HG03521 (cell line): ENCODE data around the gene POU3F3.

Source experiments
- ATAC-seq: cut with Tn5 transposase; IDR thresholded peaks from one replicate; pipeline ENCODE4 v1.9.1; 2021; ENCODE audit warnings: mild to moderate bottlenecking, moderate library complexity; ENCODE audit not compliant: unreplicated experiment

Gene POU3F3

GRCh38 chr2:104846786-104847585 is 6.9 kb upstream of the POU3F3 start:
- ATAC-seq: no peak

DNA sequence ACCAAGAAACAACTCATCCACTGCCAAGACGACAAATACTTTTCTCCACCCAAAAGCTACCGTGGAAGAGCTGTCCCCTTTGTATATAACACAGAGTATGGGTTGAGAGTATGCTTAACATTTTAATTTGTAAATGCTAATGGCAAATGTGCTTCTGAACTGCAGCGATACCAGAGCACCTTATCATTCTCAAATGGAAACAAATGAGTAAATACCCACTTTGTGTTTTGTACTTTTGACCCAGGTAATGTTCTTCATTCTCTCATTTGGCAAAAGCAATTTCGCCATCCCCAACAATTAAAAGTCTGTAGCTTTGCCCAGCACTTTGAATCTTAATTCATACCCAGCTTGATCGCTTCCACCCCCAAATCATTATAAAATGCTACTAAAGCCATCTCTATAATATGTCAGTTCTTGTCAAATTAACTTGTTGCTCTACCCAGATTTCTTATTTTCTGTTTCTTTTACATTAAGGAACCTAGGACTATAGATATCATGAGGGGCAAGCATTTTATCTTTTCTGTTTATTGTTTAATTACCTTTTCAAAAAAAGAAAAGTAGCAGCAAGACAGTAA is 6.2 kb upstream of the POU3F3 start:
- no peak for ATAC-seq

DNA sequence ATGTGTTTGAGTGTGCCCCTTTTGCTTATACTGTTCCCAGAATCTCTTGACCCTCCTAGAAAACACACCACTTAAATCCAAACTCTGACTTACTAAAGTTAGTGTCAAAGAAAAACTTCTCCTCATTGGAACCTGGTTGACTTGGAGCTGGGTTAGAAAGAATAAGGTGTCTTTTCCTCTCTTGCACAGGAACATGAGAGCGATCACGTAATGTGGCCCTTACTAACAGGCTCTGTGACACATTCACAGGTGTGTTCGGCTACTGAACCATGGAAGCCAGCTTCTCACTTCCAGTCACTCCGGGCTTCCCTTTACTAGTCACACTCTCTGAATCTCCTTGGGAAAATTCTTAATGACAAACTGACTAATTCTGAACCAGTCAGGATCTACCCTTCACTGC is 5.4 kb upstream of the POU3F3 start:
- ATAC-seq: no peak

DNA sequence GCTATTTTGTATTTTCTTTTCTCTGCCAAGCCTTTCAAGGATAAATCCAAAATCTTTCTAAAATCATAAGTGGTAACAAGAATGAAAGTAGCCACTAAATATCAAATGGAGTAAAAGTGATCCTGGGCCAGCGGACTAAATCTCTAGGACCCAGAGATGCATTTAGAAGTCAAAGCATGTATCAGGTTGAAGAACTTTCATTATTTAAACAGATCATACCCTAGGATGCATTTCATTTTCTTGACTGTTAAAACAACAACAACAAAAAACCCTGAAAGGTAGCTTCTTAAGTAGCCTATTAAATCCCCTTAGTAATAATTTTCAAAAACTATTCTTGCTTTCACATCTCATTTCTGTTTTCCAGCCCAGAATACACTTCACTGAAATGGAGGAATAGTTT is 4.8 kb upstream of the POU3F3 start:
- ATAC-seq: no peak

- ATAC-seq: no peak
Observed at GRCh38 chr2:104849618-104850141, 4.2 kb upstream of the POU3F3 start.

GRCh38 chr2:104850361-104851290 is 3.3 kb upstream of the POU3F3 start:
- ATAC-seq: no peak

DNA sequence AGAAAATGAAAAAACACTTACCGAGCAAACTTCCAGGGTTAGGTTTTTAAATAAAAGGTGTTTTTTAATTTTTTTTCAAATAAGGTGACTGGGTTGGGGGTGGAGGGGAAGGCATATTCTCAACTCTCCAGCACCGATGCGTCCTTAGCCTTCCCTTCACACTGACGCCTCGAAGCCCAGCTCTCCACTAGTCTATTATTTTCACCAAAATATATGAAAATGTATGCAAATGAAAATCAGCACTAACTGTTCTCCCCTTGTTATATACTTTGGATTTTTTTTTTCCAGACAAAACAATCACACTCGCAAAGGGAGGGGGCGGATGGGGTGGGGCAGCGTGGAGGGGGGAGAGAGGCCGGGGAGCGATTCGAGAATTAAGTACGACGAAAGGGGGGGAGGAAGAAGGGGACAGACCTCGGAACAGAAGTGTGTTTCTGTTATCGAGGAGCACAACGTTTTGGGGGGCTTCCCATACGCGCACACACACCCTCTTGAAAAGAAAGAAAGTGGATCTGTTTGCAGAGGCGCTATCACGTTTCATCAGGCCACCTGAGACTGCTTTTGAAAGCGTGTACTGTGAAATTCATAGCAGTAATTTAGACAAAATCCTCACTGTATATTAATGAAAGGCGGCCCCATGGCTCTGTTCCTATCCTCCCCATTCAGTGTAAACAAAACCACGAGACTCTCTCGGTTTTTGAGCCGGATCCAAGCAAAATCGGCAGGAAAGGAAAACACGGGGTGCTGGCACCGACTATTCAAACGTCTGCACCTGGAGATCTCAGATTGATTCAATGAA is 2.4 kb upstream of the POU3F3 start:
- ATAC-seq: no peak

DNA sequence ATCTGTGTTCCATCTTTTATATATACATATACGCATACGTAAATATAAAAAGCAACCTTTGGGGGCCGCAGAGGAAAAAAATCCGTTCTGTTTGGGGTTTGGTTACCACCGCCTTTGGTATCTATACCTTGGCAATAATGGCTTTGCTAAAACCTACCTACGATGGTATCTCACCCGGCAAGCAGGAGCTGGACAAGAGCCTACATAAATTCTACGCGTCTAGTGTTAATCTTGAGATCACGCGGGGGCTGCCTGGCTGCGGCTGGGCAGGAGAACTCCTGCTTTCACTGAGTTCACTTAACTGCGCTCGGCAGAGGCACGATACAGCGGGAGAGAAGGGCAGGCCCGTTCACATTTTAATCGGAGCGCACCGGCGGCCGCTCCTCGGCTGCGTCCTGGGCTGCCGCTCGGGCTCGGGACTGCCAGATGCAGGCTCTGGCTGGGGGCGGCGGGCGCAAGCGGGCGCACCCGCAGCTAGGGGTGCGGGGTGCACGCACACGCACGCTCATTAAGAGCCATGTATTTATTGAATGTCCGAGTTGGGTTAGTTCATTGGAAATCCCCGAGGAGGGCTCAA is 1.7 kb upstream of the POU3F3 start:
- ATAC-seq: no peak

DNA sequence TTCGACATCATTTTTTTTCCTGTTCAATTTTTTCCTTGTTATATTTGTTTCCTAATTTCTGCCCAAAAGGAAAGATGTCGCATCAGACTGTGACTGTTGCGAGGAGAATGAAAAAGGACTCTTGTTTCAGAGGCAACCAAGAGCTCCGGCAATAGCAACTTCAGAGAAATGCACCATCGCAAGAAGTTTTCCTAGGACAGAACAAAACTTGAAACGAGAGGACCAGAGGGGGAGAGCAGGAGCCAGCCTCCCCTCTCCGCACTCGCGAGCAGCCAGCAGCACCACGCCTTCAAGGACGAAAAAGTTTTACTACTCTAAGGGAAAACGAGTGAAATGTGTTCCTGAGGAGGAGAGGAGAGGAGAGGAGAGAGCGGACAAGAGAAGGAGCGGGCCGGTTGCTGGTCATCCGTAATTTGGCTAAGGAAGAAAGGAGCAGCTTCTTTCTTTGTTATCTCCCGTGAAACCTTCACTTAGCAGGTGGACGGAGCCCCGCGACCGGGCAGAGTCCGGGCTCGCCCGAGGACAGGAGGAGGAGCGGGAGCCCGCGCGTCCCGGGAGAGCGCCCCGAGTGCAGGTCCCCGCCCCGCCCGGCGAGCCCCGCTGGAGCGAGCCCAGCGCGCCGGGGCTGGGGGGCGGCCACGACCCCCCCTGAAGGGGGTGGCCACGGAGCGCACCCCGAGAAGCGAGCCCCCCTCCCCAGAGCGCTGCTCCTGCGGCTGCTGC is 744 bp downstream of the POU3F3 start:
- no peak for ATAC-seq

- ATAC-seq: no peak
Observed at GRCh38 chr2:104855221-104856085, 1.5 kb downstream of the POU3F3 start.

DNA sequence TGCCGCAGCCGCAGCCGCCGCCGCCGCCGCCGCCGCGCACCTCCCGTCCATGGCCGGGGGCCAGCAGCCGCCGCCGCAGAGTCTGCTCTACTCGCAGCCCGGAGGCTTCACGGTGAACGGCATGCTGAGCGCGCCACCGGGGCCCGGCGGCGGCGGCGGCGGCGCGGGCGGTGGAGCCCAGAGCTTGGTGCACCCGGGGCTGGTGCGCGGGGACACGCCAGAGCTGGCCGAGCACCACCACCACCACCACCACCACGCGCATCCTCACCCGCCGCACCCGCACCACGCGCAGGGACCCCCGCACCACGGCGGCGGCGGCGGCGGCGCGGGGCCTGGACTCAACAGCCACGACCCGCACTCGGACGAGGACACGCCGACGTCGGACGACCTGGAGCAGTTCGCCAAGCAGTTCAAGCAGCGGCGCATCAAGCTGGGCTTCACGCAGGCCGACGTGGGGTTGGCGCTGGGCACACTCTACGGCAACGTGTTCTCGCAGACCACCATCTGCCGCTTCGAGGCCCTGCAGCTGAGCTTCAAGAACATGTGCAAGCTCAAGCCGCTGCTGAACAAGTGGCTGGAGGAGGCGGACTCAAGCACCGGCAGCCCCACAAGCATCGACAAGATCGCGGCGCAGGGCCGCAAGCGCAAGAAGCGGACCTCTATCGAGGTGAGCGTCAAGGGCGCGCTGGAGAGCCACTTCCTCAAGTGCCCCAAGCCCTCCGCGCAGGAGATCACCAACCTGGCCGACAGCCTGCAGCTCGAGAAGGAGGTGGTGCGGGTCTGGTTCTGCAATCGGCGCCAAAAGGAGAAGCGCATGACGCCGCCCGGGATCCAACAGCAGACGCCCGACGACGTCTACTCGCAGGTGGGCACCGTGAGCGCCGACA is 2.4 kb downstream of the POU3F3 start:
- ATAC-seq: no peak

GRCh38 chr2:104856973-104857261 is 3.0 kb downstream of the POU3F3 start:
- no peak for ATAC-seq

GRCh38 chr2:104857262-104858005 is 3.5 kb downstream of the POU3F3 start:
- no peak for ATAC-seq

DNA sequence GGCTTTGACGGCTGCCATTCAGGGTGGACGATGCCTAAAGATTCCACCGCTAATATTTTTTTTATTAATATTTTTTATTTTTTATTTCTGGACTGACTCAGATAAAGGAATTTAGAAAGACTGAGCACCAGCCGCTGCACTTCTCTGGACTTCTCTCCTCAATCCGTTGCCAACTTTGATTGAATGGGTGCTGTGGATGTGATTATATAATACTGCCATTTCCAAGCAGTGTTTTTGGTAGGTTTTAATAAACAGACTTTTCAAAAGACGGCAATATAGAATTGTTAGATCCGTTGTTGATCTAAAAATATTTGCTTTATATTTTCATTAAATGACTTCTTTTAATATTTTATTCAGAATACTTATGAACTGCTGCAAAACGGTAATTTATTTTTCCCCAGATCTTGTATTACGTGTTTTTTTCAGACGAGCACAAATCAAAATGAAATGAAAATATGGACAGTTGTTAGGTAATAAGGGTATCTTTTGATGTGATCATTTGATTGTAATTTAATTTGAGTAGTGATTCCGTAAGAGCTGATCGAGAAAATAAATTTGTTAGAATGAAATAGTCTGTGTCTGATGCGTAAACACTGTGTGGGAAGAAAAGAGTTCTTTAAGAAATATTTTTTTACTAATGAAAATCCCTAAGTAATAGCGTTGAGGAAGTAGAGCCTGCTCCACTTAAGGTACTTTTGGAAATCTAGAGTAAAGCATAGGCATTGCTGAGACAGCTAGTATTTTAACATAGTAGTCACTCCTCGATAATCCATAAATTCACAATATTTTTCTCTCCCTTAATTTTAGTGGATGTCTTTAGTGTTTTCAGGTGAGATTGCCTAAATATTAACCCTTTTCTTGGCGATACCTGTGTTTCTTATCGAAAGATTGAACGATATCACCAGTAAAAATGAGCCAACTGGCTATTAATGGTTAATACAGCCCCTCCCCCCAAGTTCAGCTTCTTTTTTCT is 4.4 kb downstream of the POU3F3 start:
- ATAC-seq: no peak

DNA sequence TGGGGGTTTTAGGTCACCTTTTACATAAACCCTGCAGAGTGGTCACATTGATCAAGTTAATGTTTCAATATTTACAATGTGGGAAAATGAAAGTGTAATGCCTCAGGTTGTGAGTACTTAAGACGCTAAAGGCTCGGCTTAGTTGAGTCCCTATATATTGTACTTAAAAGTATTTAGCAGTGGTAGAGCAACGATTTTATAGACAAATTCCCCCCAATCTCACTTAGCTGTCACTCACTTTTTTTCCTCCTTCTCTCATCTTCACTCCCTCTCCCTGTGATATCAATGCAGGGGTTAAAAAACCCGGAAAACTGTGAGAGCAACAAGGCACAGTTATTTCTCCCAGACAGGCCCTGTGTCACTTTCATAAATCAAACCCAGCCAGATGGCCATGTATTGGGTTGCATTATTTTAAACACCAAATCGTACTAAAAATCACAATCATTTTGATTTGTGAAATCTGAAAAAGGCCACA is 5.4 kb downstream of the POU3F3 start:
- no peak for ATAC-seq
